GM18873 (cell line): ENCODE measurements around the gene COPS2.
A peak's percentile ranks its signal among the peaks of the same experiment; 100 is the strongest.
"Not testable (repeated sequence)": the region's sequence is repeated elsewhere in the genome, so short reads cannot be mapped to it uniquely, and the experiment has no call there.

ENCODE experiments used
- ATAC-seq: cut with Tn5 transposase; IDR thresholded peaks from one replicate; pipeline ENCODE4 v1.9.1; 2021; ENCODE audit warnings: mild to moderate bottlenecking, moderate library complexity, moderate number of reproducible peaks; ENCODE audit not compliant: unreplicated experiment, low FRiP score

The COPS2 gene

DNA sequence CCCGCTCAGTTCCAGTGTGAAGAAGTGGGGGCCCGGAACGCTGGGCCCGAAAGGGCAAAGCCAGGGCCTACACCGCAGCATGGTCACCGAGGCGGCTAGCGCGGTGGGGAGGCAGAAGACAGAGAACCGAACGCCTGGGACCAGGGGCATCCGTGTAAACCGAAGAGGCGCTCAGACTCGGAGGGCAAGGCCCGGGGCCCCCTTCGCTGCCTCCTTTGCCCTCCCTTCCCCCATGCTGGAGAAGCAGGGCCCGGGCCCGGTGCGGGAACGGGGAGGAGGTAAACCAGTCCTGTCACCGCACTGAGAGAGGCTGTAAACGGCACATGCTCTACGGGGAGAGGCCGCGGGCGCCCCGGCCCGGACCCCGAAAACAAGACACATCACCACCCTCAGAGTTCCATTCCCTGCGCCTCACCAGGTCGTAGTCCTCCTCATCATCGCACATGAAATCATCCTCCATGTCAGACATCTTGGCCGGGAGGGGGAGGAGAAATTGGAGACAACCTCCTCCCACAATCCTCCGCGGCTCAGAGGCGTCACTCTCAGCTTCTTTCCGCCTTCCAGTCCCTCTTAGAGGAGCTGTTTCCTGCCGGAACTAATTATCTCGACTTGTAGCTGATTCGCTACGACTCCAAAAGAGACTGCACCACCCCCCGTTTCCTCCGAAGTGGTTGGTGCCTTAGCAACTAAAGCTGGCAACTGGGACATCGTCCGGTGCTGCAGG is at the start of gene COPS2:
Gene COPS2 (minus strand): TSS at position 490 of the 724 bp plus-strand sequence. CDS start 21 bp downstream, at position 469.
- ATAC-seq, result peak; percentile 94

DNA sequence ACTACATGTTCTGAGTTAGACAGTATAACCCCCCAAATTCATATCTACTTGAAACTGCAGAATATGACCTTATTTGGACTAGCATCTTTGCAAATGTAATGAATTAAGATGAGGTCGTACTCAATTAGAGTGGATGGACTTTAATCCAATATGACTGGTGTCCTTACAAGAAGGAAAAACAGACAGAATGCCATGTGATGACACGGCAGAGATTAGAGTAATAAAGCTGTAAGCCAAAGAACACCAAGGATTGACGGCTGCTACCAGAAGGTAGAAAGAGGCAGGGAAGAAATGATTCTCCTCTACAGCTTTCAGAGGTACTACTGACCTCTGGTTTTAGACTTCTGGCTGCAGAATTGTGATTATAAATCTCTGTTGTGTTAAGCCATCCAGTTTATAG is 44.9 kb upstream of the COPS2 start:
- ATAC-seq, result no peak

DNA sequence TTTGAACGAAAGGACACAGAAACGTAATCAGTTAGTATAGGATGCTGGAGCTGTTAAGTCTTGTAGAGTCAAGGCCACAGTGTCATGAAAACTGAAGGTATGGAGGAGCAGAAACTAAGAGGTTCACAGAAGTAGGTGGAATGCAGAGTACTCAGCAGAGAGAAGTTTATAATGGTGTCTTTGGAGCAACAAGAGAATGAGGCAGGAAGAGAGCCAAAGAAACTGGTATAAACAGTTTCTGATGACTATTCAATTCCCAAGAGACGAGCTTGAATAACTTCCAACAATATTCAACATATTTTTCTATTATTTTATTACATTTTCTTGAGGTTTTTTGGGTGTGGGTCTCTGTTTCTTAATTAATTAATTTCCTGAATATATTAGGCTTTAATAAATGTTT is 44.3 kb upstream of the COPS2 start:
- ATAC-seq, result no peak

DNA sequence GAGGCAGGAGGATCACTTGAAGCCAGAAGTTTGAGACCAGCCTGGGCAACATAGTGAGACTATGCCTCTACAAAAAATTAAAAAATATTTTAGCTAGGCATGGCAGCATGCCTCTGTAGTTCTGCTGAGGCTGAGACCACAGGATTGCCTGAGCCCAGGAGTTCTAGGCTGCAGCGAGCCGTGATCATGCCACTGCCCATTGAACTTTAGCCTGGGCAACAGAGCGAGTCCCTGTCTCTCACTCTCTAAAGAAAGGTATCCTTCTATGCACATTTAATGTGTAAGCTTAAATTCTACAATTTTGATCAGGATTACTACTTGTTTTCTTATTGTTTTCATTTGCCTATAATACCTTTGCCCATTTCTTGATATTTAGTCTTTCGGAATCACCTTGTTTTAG is 41.5 kb upstream of the COPS2 start:
- ATAC-seq, result no peak

DNA sequence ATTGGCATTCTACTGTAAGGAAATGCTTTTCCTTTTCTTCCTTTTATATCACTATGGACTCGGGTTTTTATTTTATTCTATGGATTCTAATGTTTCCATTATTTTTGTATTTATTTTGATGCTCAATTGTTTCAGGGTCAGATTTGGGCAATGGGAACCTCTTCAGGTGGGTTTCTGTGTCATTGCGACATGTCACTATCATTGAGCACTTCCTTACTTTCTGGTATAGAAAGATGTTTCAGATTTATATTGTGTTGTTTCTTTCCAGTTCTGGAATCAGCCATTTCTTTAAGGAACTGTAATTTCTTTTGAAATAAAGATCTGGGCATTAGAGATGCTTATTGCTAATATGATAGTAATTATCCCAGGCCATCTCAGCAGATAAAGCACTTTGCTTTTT is 36.5 kb upstream of the COPS2 start:
- no peak for ATAC-seq

DNA sequence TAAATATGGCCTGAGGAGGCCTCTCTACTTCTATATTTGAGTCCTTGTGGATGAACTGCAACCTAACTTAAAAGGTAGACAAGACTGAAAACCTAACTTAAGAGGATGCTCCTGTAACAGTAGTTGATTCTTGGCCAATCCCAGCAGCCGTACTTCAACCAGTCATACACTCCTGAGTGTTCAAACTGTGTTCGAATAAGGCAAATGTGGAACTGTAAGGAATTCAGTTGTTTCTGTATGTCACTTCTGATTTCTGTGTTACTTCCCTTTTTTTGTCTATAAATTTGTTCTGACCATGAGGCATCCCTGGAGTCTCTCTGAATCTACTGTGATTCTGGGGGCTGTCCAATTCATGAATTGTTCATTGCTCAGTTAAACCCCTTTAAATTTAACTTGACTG is 35.2 kb upstream of the COPS2 start:
- no peak for ATAC-seq

DNA sequence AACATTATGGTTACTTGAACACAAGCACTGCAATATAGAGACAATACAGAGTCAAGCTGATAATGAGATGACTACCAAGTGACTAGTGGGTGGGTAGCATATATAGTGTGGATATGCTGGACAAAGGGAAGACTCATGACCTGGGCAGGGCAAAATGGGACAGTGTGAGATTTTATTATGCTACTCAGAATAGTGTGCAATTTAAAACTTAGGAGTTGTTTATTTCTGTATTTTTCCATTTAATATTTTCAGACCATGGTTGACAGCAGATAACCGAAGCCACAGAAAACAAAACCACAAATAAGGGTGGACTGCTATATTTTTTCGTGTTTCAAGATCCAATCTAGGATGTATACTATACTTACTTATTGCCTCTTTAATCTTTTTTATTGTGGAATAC is 34.2 kb upstream of the COPS2 start:
- ATAC-seq, result no peak

DNA sequence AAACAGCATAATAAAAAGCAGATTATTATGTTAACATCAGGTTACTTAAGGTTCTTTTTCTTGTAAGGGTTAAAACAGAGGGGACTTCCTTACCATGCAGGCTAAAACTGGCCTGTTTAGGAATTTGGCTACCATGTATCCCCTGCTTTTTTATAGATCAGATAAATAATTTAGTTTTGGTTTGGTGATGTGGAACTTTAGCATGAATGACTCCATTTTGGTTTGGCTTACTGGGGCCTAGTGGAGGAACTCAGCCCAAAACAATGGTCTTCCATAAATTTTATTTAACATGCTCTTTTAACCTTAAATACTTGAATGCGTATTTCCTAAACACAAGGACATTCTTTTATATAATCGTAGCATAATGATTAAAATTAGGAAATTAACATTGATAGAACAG is 33.5 kb upstream of the COPS2 start:
- no peak for ATAC-seq

DNA sequence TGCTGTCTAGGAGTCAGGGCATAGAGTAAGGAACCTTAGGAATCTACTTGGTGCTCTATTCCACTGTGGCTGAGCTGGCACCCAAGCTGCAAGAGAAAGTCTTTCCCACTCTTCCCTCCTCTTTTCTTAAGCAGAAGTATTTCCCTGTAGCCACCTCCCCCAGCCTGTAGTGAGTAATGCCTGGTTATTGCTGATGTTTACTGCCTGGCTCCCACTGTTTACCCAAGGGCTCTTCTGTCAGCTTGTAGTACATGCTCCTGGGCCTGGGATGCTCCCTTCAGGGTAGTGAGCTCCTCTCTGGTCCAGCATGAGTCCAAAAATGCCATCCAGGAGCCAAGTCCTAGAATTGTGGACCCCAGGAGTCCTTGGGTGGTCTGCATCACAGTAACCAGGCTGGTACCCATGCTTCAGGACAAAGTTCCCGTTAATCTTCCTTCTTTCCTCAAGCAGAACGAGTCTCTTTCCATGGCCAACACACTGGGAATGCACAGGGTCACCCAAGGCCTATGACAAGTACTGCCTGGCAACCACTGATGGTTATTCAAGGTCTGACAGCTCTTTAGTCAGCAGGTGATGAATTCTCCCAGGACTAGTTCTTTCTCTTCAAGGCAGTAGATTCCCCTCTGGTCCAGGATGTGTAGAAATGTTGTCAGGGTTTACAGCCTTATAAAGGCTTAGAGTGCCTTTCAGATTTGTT is 32.3 kb upstream of the COPS2 start:
- no peak for ATAC-seq

DNA sequence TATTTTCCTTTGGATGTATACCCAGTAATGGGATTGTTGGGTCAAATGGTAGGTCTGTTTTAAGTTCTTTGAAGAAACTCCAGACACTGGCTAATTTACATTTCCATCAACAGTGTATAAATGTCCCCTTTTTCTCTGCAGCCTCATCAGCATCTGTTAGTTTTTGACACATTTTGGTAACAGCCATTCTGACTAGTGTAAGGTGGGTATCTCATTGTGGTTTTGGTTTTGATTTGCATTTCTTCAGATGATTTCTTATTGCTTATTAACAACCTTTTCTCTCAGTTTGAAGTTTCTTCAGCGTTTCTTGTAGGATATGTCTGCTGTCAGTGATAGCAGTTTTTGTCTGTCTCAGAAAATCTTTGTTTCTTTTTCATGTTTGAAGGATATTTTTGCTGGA is 30.1 kb upstream of the COPS2 start:
- ATAC-seq, result no peak

DNA sequence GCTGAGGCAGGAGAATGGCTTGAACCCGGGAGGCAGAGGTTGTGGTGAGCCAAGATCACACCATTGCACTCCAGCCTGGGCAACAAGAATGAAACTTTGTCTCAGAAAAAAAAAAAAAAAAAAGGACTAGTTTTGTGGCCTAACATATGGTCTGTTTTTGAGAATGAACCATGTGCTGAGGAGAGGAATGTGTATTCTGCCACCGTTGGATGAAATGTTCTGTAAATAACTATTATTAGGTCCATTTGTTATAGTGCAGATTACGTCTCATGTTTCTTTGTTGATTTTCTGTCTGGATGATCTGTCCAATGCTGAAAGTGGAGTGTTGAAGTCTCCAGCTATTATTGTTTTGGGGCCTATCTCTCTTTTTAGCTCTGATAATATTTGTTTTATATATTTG is 28.3 kb upstream of the COPS2 start:
- ATAC-seq, result not testable (repeated sequence)

DNA sequence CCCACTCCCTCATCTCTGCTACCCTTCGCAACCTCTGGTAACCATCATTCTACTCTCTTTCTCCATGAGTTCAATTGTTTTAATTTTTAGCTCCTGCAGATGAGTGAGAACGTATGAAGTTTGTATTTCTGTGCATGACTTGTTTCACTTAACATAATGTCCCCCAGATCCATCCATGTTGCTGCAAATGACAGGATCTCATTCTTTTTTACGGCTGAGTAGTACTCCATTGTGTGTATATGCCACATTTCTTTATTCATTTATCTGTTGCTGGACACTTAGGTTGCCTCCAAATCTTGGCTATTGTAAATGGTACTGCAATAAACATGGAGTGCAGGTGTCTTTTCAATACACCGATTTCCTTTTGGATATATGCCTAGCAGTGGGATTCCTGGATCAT is 26.7 kb upstream of the COPS2 start:
- no peak for ATAC-seq

DNA sequence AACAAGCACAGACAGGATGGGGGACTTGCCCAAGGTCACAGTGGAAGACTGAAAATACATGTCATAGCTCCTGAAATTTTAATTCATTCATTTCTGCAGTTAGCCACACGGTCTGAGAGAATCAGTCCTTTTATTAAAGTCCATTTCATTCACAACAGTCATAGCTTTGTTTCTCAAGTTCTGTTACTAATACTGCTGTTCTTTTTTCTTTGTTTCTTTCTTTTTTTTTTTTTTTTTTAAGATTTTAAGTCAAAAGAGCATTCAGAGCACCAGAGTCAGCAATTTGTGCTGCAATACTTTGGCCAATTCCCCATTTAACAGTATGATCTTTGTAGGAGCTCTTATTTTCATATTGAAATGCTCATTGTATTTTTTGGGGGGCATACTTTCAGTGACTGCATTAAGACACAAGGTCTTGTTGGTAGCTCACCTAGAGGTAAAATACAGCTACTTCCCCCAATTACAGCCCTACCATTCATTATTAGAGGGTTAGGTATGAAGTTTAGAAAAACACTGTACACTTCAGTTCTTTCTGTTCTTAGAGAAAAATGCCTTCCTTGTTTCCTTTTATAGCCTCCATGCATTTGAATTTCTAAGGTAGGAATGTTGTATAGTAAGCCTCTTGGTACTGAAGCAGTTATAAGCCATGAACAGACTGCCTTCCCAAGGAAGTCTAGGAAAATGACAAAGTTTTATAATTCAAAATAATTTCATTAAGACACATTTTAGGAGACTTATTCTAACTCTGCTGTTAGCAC is 24.2 kb upstream of the COPS2 start:
- ATAC-seq, result no peak

DNA sequence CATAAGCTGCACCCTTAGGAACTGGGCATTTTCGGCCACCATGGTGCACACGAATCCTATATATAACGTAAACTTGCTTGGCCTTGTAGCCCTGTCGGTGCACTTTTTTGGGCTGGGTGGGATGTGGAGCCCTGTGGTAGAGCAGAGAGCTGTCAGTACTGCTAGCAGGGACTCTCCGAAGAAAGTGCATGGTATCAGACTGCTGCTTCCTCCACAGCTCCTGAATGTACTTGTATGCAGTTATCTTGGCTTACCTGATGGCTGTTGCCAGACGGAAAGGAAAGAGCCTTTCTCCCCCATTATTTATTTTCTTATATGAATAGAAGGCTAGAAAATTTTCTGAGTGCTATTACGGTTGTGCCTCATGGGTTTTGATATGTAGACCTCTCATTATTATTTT is 23.1 kb upstream of the COPS2 start:
- no peak for ATAC-seq

DNA sequence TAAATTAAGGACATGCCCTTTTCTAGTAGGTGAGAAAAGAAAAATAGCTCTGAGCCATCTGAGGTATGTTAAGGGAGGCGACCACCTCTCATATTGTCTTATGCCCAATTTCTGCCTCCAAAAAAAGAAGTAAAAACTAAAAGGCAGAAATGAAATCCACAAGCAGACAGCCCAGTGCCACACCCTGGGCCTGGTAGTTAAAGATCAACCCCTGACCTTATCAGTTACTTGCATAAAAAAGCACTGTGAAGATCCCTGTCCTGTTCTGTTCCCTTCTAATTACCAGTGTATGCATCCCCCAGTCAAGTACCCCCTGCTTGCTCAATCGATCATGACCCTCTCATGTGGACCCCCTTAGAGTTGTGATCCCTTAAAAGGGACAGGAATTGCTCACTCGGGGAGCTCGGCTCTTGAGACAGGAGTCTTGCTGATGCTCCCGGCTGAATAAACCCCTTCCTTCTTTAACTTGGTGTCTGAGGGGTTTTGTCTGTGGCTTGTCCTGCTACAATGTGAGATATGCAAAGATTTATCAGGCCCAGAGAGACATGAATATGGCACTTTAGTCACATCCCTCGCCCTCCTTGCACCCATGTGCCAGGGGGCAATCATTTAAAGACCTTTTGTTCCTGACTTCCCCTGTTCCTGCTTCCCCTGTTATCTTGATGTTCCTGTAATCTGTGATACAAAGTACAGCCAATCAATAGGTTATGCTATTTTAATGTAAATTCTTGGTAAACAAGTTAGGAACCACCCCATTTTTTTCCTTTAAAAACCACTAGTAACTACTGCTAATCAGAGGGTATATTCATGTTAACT is 20.4 kb upstream of the COPS2 start:
- ATAC-seq, result not testable (repeated sequence)

DNA sequence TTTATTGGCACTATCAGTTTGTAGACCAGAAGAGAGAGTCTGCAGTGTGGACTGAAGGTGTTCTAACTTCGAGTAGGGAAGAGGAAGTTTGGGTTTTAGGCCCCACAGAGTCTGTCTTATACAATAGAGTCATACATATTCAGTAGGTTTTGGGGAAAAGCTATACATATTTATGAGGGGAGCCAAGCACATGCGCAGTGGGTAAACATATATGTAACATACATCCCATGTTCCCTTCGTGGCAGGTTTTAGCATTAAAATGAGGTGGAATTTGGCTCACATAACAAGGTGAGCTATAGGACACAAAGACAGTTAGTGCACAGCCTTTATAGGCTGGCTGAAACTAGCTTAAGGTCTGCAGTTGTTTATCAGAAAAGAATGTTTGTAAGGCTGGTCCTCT is 19.5 kb upstream of the COPS2 start:
- no peak for ATAC-seq

DNA sequence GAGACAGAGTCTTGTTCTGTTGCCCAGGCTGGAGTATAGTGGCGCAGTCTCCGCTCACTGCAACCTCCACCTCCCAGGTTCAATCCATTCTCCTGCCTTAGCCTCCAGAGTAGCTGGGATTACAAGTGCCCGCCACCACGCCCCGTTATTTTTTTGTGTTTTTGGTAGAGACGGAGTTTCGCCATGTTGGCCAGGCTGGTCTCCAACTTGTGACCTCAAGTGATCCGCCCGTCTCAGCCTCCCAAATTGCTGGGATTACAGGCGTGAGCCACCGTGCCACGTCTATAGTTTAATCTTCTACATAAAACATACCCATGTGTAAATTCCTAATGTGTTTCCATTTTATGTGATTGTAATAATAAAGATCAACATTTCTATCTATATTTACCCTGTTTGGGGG is 16.4 kb upstream of the COPS2 start:
- ATAC-seq, result no peak

DNA sequence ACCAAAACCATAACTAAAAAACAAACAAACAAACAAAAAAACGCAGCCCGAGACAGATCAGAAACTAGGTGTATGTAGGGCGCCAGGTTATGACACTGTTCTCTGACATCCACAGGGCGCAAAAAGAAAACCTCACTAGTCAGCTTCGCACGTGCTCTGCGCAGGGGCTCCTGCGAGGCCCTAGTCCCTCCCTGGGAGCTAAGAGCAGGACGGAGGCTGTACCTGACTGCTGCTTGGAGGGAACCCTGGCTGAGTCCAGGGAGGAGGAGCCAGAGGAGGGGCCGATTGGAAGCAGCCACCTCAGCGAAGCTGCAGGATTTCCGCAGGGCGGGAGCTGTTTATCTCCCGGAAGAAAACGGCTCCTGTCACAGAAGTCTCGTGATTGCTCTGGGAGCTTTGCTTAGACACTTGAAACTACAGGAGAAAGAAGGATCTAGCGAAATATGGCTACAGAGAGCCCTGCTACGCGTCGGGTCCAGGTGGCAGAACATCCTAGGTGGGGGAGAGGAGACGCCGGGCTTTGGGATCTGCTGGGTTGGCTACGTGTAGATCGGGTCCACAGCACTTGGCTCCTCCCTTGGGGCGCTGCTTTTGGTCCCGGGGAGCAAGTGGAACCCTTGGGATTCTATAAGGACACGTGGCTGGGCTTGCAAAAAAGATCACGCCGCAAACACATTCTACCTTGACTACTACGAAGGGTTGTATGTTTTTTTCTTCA is 14.6 kb upstream of the COPS2 start, which contains the start of gene GALK2:
Gene GALK2 (plus strand): TSS at position 368 of the 718 bp plus-strand sequence. CDS start 76 bp downstream, at position 444.
- ATAC-seq, result peak; percentile 91

DNA sequence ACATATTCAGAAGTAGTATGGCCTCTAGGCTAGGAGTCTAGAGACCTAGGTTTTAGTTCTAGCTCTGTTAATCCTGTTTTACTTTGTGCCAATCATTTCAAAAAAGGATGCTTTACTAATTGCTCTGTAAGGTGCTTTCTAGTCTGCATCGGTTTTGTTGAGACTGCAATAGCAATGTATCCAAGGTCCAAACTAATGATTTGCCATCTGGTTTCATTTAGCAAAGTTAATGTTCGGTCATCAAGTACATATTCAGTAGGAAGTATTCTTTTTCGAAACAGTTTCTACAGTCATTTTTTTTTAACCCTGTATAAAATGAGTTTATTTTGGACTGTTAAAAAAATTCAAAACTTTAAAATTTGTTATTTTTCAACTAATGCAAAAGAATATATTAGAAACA is 12.6 kb upstream of the COPS2 start:
- ATAC-seq, result no peak

DNA sequence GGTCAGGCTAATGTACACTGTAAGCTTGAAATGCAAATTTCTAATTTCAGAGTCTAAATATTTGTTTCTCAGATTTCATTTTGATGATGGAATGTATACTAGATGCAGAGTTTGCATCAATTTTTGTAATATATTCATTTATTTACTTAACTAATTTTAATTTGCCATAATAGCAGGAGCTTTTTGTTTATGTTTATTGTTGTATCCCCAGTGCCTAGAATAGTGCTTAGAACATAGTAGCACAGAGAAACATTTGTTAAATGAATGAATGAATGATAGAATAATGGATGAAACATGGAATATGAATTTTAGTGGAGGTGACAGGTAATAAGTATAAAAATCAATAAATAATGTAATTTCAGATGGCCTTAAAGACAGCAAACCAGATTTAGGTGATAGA is 9.5 kb upstream of the COPS2 start:
- no peak for ATAC-seq
